Activated T-helper 17 cell treated with anti-CD3 and anti-CD28 coated beads, Interleukin-2, amount 50 U/mL, for 72 hours (primary cell): ENCODE measurements around the gene SLC38A10. TPM values are rescaled to one million over a fixed set of nuclear protein-coding genes. Genes with fewer than 3 reads are reported as not detected.
"Not testable (repeated sequence)": the region's sequence is repeated elsewhere in the genome, so short reads cannot be mapped to it uniquely, and the experiment has no call there.

Experiments
- ATAC-seq: fragments of 150-1000 bp; cut with Tn5 transposase; replicated peaks from 2 replicates; pipeline ENCODE4 v1.10.0; 2021; ENCODE audit warnings: mild to moderate bottlenecking, moderate library complexity
- H3K27ac Mint-ChIP-seq: one replicate; pipeline ENCODE4 v1.8.0; 2022; ENCODE audit warnings: mixed read lengths
- H3K27me3 Mint-ChIP-seq: one replicate; pipeline ENCODE4 v1.8.0; 2022; ENCODE audit warnings: mixed read lengths
- H3K36me3 Mint-ChIP-seq: one replicate; pipeline ENCODE4 v1.8.0; 2022; ENCODE audit warnings: low read depth, mild to moderate bottlenecking, mixed read lengths
- H3K4me1 Mint-ChIP-seq: one replicate; pipeline ENCODE4 v1.8.0; 2022; ENCODE audit warnings: mixed read lengths
- H3K4me3 Mint-ChIP-seq: one replicate; pipeline ENCODE4 v1.8.0; 2022; ENCODE audit warnings: mild to moderate bottlenecking, mixed read lengths
- H3K9me3 Mint-ChIP-seq: one replicate; pipeline ENCODE4 v1.8.0; 2022; ENCODE audit warnings: mixed read lengths
- total RNA-seq, 2 donors: library from RNA; stranded (reverse); gene quantifications; one replicate each; pipeline ENCODE4 v1.2.3, GENCODE V29; 2022

Gene SLC38A10
- total RNA-seq, 2 donors from 2014 or later, result 58.4 to 71.2 TPM

- no peaks in the 10 kb centered on the region for H3K36me3 Mint-ChIP-seq
- H3K4me3 Mint-ChIP-seq, result no peak overlapping the region
- H3K27ac Mint-ChIP-seq, result no peak overlapping the region
- no peaks in the 10 kb centered on the region for H3K4me1 Mint-ChIP-seq
- no peaks in the 10 kb centered on the region for H3K9me3 Mint-ChIP-seq
- peaks cover 7% of the 10 kb centered on the region for H3K27me3 Mint-ChIP-seq
- ATAC-seq, result no peak
Observed at GRCh38 chr17:81309859-81310839, 15.0 kb upstream of the SLC38A10 start.

DNA sequence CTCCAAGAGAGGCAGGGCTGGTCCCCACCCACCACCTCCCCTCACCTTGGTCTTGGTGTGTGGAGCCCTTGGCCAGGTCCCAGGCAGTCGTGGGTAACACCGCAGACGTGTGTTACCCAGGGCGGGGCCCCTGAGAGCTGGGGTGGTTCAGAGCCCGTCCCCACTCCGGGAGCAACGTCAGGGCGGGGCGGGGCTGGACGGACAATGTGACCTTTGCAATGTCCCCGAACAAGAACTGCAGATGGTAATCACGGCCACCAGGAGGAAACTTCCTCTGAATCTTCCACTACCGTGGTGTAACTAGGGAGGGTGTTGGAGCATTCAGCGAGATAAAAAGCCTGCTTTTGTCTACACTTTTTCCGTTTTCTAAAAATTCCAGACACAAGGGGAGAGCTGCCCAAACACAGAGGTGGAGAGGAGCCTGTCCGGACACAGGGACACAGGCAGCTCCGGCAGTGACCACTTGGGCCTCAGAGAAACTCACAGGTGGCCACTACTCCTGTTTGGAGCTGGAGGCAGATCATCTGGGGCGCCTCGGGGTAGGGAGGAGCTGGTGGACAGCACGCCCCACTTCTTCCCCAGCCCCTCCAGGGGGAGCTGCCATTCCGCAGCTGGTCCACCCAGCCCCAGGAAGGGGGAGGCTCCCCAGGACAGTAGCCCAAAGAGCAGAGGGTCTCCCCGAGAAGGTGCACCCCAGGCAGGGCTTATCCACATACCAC lies 14.2 kb upstream of the SLC38A10 start:
- no peaks in the 10 kb centered on the region for H3K4me1 Mint-ChIP-seq
- no peak for ATAC-seq
- H3K36me3 Mint-ChIP-seq, result no peaks in the 10 kb centered on the region
- H3K27me3 Mint-ChIP-seq, result peaks cover 7% of the 10 kb centered on the region
- no peaks in the 10 kb centered on the region for H3K9me3 Mint-ChIP-seq
- no peak overlapping the region for H3K27ac Mint-ChIP-seq
- H3K4me3 Mint-ChIP-seq, result no peak overlapping the region

GRCh38 chr17:81308784-81309139 lies 13.7 kb upstream of the SLC38A10 start:
- H3K27ac Mint-ChIP-seq, H3K4me3 Mint-ChIP-seq, H3K36me3 Mint-ChIP-seq, H3K9me3 Mint-ChIP-seq, ATAC-seq, H3K27me3 Mint-ChIP-seq, H3K4me1 Mint-ChIP-seq: not testable (repeated sequence)

DNA sequence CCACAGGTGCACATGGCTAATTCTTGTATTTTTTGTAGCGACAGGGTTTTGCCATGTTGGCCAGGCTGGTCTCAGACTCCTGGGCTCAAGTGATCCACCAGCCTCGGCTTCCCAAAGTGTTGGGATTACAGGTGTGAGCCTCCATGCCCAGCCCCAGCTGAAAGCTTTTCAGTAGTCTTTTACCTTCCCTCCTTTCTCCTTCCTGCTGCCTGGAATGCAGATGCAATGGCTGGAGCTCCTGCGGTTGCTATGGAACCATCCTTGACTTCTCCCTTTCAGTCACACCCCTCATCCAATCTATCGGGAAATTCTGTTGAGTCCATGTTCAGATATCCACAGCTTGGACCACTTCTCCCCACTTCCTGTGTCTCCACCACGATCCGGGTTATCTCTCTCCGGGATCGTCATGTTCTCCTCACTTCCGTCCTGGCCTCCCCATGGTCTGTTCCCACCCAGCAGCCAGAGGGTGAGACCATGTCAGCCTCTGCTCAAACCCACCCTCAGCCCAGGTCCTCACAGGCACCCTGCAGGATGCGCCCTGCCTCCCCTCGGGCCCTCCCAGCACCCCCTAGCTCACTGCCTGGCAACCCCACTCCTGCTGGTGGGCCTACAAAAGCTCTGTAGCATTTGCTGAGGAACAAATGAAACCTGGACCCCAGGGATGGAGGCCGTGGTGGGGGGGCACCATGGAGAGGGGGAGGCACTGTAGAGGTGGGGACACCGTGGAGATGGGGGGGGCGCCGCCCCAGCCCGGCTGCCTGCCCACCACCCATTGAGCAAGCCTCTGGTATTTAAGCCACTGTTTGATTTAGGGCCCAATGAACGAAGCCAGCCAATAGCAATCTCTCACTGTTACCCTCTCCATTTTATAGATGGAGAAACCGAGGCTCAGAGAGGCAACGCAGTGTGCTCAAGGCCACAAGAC lies 12.8 kb upstream of the SLC38A10 start:
- H3K27me3 Mint-ChIP-seq, result peaks cover 3% of the 10 kb centered on the region
- no peaks in the 10 kb centered on the region for H3K36me3 Mint-ChIP-seq
- ATAC-seq, result no peak
- H3K9me3 Mint-ChIP-seq, result no peaks in the 10 kb centered on the region
- no peak overlapping the region for H3K4me3 Mint-ChIP-seq
- no peak overlapping the region for H3K27ac Mint-ChIP-seq
- no peaks in the 10 kb centered on the region for H3K4me1 Mint-ChIP-seq

GRCh38 chr17:81306898-81307510 lies 11.9 kb upstream of the SLC38A10 start:
- H3K4me3 Mint-ChIP-seq, result no peak overlapping the region
- H3K36me3 Mint-ChIP-seq, result no peaks in the 10 kb centered on the region
- no peak for ATAC-seq
- no peak overlapping the region for H3K27ac Mint-ChIP-seq
- no peaks in the 10 kb centered on the region for H3K4me1 Mint-ChIP-seq
- peaks cover 3% of the 10 kb centered on the region for H3K27me3 Mint-ChIP-seq
- no peaks in the 10 kb centered on the region for H3K9me3 Mint-ChIP-seq

- Mint-ChIP-seq H3K4me1 (no peaks in the 10 kb centered on the region), H3K4me3 (no peak overlapping the region), H3K27me3 (peaks cover 3% of the 10 kb centered on the region), H3K27ac (no peak overlapping the region), H3K36me3 (no peaks in the 10 kb centered on the region), H3K9me3 (no peaks in the 10 kb centered on the region)
- ATAC-seq, result no peak
Observed at GRCh38 chr17:81306491-81306890, 11.4 kb upstream of the SLC38A10 start.

DNA sequence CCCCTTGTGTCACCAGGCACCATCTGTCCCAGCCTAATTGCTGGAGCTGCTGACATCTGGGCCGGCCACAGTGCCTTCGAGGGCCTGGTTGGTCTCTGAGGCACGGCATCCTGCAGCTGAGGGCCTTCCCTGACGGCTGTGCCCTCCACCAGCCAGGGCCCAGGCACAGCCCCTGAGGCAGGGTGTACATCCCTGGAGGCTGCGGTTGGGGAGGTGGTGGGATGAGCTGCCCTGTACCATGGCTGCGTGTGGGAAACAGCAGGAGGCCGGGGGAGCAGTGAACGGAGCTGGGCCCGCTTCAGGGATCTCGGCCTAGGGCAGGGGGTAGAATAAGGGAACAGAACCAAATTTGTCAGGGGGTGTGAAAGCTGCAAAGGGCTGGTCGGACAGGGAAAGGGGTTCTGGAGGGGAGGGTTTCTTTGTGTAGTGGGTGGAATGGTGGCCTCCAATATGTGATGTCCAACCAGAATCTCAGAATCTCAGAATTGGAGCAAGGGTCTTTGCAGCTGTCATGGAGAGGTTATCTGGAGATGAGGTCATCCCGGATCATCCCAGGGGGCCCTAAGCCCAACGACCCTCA lies 10.0 kb upstream of the SLC38A10 start:
- Mint-ChIP-seq H3K27ac (no peak overlapping the region), H3K36me3 (no peaks in the 10 kb centered on the region), H3K4me1 (peaks cover 6% of the 10 kb centered on the region), H3K9me3 (no peaks in the 10 kb centered on the region), H3K27me3 (peaks cover 3% of the 10 kb centered on the region), H3K4me3 (no peak overlapping the region)
- no peak for ATAC-seq

DNA sequence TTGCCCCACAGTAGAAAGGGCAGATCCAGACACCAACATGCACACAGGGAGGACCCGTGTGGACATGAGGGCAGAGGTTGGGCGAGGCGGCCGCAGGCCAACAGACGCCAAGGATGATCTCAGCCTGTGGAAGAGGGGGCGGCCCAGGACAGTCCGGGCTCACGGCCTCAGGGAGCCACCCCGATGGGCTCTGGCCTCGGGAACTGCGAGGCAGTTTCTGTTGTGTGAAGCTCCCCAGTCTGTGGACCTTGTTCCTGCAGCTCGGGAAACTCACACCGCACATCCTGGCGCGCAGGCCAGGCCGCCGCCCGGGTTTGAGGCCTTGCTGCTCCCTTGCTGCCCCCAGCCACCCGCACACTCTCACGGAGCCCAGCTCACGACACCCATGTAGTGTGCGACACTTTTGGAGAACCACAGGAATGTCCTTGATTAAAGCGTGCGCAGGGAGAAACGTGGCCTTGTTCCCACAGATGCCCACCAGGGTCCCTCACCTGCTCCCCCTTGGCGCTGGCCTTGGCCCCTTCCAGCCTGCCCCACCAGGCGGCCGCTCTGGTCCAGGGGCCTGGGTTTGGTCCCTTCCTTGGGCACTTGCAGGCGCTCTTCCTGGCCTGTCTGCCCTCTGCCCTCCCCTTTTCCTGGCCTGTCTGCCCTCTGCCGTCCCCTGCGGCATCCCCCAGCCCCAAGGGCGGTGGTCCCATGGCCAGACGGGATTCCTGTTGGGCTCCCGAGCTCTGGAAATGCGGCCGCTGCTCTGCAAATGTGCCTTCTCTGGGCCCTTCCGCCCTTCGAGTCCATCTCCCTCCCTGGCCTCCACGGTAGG lies 9.3 kb upstream of the SLC38A10 start:
- Mint-ChIP-seq H3K27me3 (peaks cover 3% of the 10 kb centered on the region), H3K36me3 (no peaks in the 10 kb centered on the region), H3K4me3 (no peak overlapping the region), H3K9me3 (no peaks in the 10 kb centered on the region), H3K4me1 (peaks cover 6% of the 10 kb centered on the region), H3K27ac (no peak overlapping the region)
- no peak for ATAC-seq

DNA sequence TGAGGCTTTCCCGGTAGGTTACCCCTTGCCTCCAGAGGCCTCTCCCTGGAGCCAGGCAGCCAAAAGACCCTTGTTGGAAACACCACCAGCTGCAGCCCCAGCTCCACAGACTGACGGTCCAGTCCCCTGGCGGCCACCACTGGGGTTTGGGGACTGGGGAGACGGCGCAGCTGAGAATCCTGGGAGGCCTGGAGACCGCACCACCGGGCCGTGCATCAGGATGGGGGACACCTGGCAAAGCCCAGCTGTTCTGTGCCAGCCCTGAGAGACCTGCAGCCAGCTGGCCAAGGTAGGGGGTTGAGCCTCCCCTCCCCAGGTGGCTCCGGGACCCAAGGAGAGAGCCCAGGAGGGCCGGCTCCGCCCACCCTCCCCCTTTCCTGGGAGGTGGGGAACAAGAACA lies 8.3 kb upstream of the SLC38A10 start:
- H3K4me1 Mint-ChIP-seq, result peaks cover 6% of the 10 kb centered on the region
- no peaks in the 10 kb centered on the region for H3K36me3 Mint-ChIP-seq
- no peak for ATAC-seq
- no peak overlapping the region for H3K4me3 Mint-ChIP-seq
- no peaks in the 10 kb centered on the region for H3K9me3 Mint-ChIP-seq
- no peaks in the 10 kb centered on the region for H3K27me3 Mint-ChIP-seq
- no peak overlapping the region for H3K27ac Mint-ChIP-seq

GRCh38 chr17:81302861-81303333 lies 7.8 kb upstream of the SLC38A10 start:
- no peak for ATAC-seq
- no peak overlapping the region for H3K4me3 Mint-ChIP-seq
- H3K27me3 Mint-ChIP-seq, result no peaks in the 10 kb centered on the region
- H3K27ac Mint-ChIP-seq, result no peak overlapping the region
- H3K36me3 Mint-ChIP-seq, result no peaks in the 10 kb centered on the region
- H3K4me1 Mint-ChIP-seq, result peaks cover 6% of the 10 kb centered on the region
- H3K9me3 Mint-ChIP-seq, result no peaks in the 10 kb centered on the region

GRCh38 chr17:81302324-81302723 lies 7.2 kb upstream of the SLC38A10 start:
- no peak overlapping the region for H3K4me3 Mint-ChIP-seq
- no peaks in the 10 kb centered on the region for H3K27me3 Mint-ChIP-seq
- ATAC-seq, result no peak
- no peaks in the 10 kb centered on the region for H3K36me3 Mint-ChIP-seq
- no peak overlapping the region for H3K27ac Mint-ChIP-seq
- peaks cover 6% of the 10 kb centered on the region for H3K4me1 Mint-ChIP-seq
- no peaks in the 10 kb centered on the region for H3K9me3 Mint-ChIP-seq

- Mint-ChIP-seq H3K27me3 (no peaks in the 10 kb centered on the region), H3K4me1 (peaks cover 11% of the 10 kb centered on the region), H3K36me3 (no peaks in the 10 kb centered on the region), H3K27ac (no peak overlapping the region), H3K4me3 (no peak overlapping the region), H3K9me3 (no peaks in the 10 kb centered on the region)
- no peak for ATAC-seq
Observed at GRCh38 chr17:81301195-81302144, 6.4 kb upstream of the SLC38A10 start.
